OCI-LY3 (cell line): ENCODE results near the gene SPIRE1.

Experiments used
- H2AFZ ChIP-seq: fragments of 200-600, 300-600 bp; shearing (Covaris generic); 2 replicates; pipeline ENCODE4 v1.6.0; 2014; ENCODE audit warnings: antibody characterized with exemption, low read depth, low read length
- H3K27ac ChIP-seq: fragments of 200-600, 300-600 bp; sonication (generic); 2 replicates; pipeline ENCODE4 v1.5.1; 2014; ENCODE audit warnings: mild to moderate bottlenecking, low read length, moderate library complexity, mixed read lengths
- H3K27me3 ChIP-seq: fragments of 200-600, 300-600 bp; sonication (generic); 2 replicates; pipeline ENCODE4 v1.6.1; 2014; ENCODE audit warnings: low read depth, low read length, mixed read lengths
- H3K36me3 ChIP-seq: fragments of 200-600, 300-600 bp; sonication (generic); replicated peaks from 2 replicates; pipeline ENCODE3; 2014; ENCODE audit warnings: low read depth, low read length, mixed read lengths
- H3K4me1 ChIP-seq: fragments of 300-600, 200-600 bp; sonication (generic); 2 replicates; pipeline ENCODE4 v1.6.1; 2014; ENCODE audit warnings: low read length, mixed read lengths
- H3K4me2 ChIP-seq: fragments of 200-600, 300-600 bp; sonication (generic); 2 replicates; pipeline ENCODE4 v1.6.1; 2014; ENCODE audit warnings: low read length, mixed read lengths
- H3K4me3 ChIP-seq: fragments of 300-600, 200-600 bp; sonication (generic); 2 replicates; pipeline ENCODE4 v1.5.1; 2014; ENCODE audit warnings: antibody characterized with exemption, mild to moderate bottlenecking, low read length, moderate library complexity
- H3K79me2 ChIP-seq: fragments of 300-600, 200-600 bp; shearing (Covaris generic); 2 replicates; pipeline ENCODE4 v1.6.1; 2014; ENCODE audit warnings: mild to moderate bottlenecking, low read length, mixed read lengths
- H3K9ac ChIP-seq: fragments of 300-600, 200-600 bp; shearing (Covaris generic); 2 replicates; pipeline ENCODE4 v1.6.0; 2014; ENCODE audit warnings: mild to moderate bottlenecking, low read length, moderate library complexity
- H3K9me3 ChIP-seq: fragments of 200-600, 300-600 bp; shearing (Covaris generic); 2 replicates; pipeline ENCODE4 v1.6.1; 2014; ENCODE audit warnings: low read length, mixed read lengths; ENCODE audit not compliant: insufficient read depth
- H4K20me1 ChIP-seq: fragments of 200-600, 300-600 bp; sonication (generic); 2 replicates; pipeline ENCODE4 v1.6.1; 2016; ENCODE audit warnings: low read length, mixed read lengths; ENCODE audit not compliant: insufficient read depth
- CTCF ChIP-seq: fragments of 200-600, 300-600 bp; sonication (generic); IDR thresholded peaks from 2 replicates; pipeline ENCODE4 v1.5.1; 2014; ENCODE audit warnings: antibody characterized with exemption, low read length, low read depth
- EZH2phosphoT487 ChIP-seq: fragments of 200-600 bp; shearing (Covaris generic); IDR thresholded peaks from 2 replicates; pipeline ENCODE4 v1.6.1; 2018; ENCODE audit warnings: antibody characterized with exemption, mixed run types, low read depth

SPIRE1 gene

GRCh38 chr18:12442946-12443345 is 215.0 kb downstream of the SPIRE1 start:
- H3K4me3 ChIP-seq, result no peak overlapping the region
- no peaks in the 10 kb centered on the region for H4K20me1 ChIP-seq
- H3K4me2 ChIP-seq, result no peak overlapping the region
- TF ChIP-seq EZH2phosphoT487 (no peak), CTCF (no peak)
- no peaks in the 10 kb centered on the region for H3K27me3 ChIP-seq
- no peaks in the 10 kb centered on the region for H3K79me2 ChIP-seq
- no peaks in the 10 kb centered on the region for H3K9me3 ChIP-seq
- no peak overlapping the region for H3K27ac ChIP-seq
- H3K4me1 ChIP-seq, result no peaks in the 10 kb centered on the region
- no peak overlapping the region for H3K9ac ChIP-seq
- H3K36me3 ChIP-seq, result peaks cover 23% of the 10 kb centered on the region
- H2AFZ ChIP-seq, result no peak overlapping the region

DNA sequence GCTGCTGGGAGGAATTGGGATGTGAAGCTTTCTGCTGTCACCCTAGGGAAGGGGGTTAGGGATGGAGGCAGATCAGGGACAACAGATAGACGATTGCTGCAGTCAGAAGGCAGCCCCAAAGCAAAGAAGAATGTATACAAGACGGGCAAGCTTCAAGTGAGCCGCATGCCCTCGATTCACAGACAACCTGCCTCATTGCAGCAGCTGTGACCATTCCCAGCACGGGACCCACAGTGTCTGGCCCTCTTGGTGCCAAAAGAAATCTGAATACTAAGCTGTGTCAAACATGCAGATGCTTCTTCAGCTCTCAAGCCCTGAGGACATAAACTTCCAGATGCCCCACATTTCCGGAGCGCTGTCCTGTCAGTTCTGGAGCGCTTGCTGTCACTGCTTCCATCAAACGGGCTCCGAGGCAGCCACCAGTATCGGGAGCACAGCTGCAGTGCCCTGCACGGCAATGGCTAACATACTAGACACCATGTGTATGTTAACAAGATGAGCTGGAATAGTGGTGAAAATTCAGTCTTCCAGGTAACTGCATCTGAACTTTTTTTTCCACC is 216.4 kb downstream of the SPIRE1 start:
- H3K79me2 ChIP-seq, result no peaks in the 10 kb centered on the region
- no peak overlapping the region for H3K4me3 ChIP-seq
- H3K9me3 ChIP-seq, result no peaks in the 10 kb centered on the region
- no peaks in the 10 kb centered on the region for H3K27me3 ChIP-seq
- no peak overlapping the region for H3K27ac ChIP-seq
- H3K4me1 ChIP-seq, result no peaks in the 10 kb centered on the region
- no peak overlapping the region for H3K4me2 ChIP-seq
- H3K36me3 ChIP-seq, result peaks cover 22% of the 10 kb centered on the region
- TF ChIP-seq EZH2phosphoT487, result no peak
- no peak for TF ChIP-seq CTCF
- H3K9ac ChIP-seq, result no peak overlapping the region
- H2AFZ ChIP-seq, result no peak overlapping the region
- no peaks in the 10 kb centered on the region for H4K20me1 ChIP-seq

DNA sequence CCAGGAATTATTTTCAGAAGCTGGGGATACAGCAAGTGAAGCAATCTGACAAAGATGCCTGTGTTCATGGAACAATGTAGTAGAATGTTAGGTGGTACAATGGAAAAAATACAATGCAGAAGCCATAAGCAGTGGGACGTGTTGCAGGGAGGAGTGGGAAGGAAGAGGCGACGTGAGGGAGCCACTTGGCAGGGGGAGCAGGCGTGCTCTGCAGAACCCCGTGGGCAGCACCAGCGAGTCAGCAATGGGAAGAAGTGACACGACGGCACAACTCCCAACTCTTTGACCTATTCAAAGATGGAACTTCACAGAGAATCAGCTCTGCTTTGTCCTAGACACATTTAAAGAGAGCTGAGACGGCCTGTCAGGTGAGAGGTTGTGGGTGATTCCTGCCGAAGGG is 219.7 kb downstream of the SPIRE1 start:
- no peak overlapping the region for H3K27ac ChIP-seq
- no peak overlapping the region for H3K9ac ChIP-seq
- H3K4me3 ChIP-seq, result no peak overlapping the region
- peaks cover 17% of the 10 kb centered on the region for H3K36me3 ChIP-seq
- no peaks in the 10 kb centered on the region for H3K4me1 ChIP-seq
- no peak overlapping the region for H3K4me2 ChIP-seq
- no peak for TF ChIP-seq CTCF
- TF ChIP-seq EZH2phosphoT487, result no peak
- H2AFZ ChIP-seq, result no peak overlapping the region
- H3K79me2 ChIP-seq, result no peaks in the 10 kb centered on the region
- no peaks in the 10 kb centered on the region for H4K20me1 ChIP-seq
- no peaks in the 10 kb centered on the region for H3K9me3 ChIP-seq
- no peaks in the 10 kb centered on the region for H3K27me3 ChIP-seq

- TF ChIP-seq EZH2phosphoT487 (no peak), CTCF (no peak)
- H3K27ac ChIP-seq, result no peak overlapping the region
- H3K79me2 ChIP-seq, result no peaks in the 10 kb centered on the region
- no peak overlapping the region for H3K9ac ChIP-seq
- H3K4me2 ChIP-seq, result no peak overlapping the region
- H4K20me1 ChIP-seq, result no peaks in the 10 kb centered on the region
- H2AFZ ChIP-seq, result no peak overlapping the region
- no peaks in the 10 kb centered on the region for H3K27me3 ChIP-seq
- no peak overlapping the region for H3K4me3 ChIP-seq
- H3K36me3 ChIP-seq, result peaks cover 14% of the 10 kb centered on the region
- H3K9me3 ChIP-seq, result no peaks in the 10 kb centered on the region
- no peaks in the 10 kb centered on the region for H3K4me1 ChIP-seq
Observed at GRCh38 chr18:12435867-12436266, 222.0 kb downstream of the SPIRE1 start.
